GM12878 (cell line): ENCODE measurements around the gene TCTN1.

Experiments
- BHLHE40 ChIP-seq, 2 experiments: fragments of 450-650 bp in 1 of 2; IDR thresholded peaks; 2 replicates each; pipeline ENCODE4 v1.6.1; 2011 to 2017; ENCODE audit warnings: low read depth in 2 of 2, borderline replicate concordance in 1 of 2, improper control_type of control experiment in 1 of 2, low read length in 1 of 2, mild to moderate bottlenecking in 1 of 2
- BRCA1 ChIP-seq: IDR thresholded peaks from 2 replicates; pipeline ENCODE4 v1.6.1; 2011; ENCODE audit warnings: low read depth, low read length, improper control_type of control experiment
- EZH2 ChIP-seq: IDR thresholded peaks from 2 replicates; pipeline ENCODE4 v1.6.1; 2012; ENCODE audit warnings: low read depth, mild to moderate bottlenecking, control low read depth, inconsistent platforms, low read length, borderline replicate concordance; ENCODE audit not compliant: control insufficient read depth
- HDAC6 ChIP-seq: fragments of 200-600 bp; sonication (generic); IDR thresholded peaks from one replicate; pipeline ENCODE4 v1.8.0; 2017; ENCODE audit warnings: antibody characterized with exemption; ENCODE audit not compliant: unreplicated experiment
- POLR2AphosphoS5 ChIP-seq: IDR thresholded peaks from 2 replicates; pipeline ENCODE4 v1.6.1; 2011; ENCODE audit warnings: mild to moderate bottlenecking, low read length, inconsistent platforms
- SMAD1 ChIP-seq: fragments of 450-650 bp; IDR thresholded peaks from 2 replicates; pipeline ENCODE4 v1.6.1; 2018; ENCODE audit warnings: mild to moderate bottlenecking, low read depth; ENCODE audit not compliant: partially characterized antibody
- TF ChIP-seq, protein P1 (sequence below), 3 experiments: IDR thresholded peaks in 2 of 3; conservative IDR thresholded peaks in 1 of 3; 2 replicates each; pipeline ENCODE4 v1.5.1; 2011; ENCODE audit warnings: low read depth in 3 of 3, low read length in 3 of 3, mild to moderate bottlenecking in 3 of 3, control low read depth in 2 of 3, moderate library complexity in 2 of 3, inconsistent platforms in 1 of 3, mixed read lengths in 1 of 3; ENCODE audit not compliant: control insufficient read depth in 2 of 3, insufficient read depth in 1 of 3; ENCODE audit errors: extremely low read depth in 1 of 3

DNA sequence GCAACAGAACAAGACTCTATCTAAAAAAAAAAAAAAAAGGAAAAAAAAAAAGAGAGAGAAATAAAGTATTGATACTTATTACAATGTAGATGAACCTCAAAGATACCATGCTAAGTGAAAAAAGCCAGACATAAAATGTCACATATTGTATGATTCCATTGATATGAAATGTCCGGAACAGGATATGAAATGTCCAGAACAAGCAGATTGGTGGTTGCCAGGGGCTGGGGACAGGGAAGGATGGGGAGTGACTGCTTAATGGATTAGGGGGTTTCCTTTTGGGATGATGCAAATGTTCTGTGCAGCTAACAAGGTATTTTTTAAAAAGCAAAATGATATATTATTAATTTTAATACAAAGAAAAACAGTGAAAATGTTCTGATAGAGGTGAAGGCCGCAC lies 70.0 kb downstream of the TCTN1 start:
- TF ChIP-seq POLR2AphosphoS5 (no peak), HDAC6 (no peak), SMAD1 (no peak), BRCA1 (no peak), BHLHE40 (IDR thresholded peaks at IDR 0.05; ENCODE audit: borderline replicate concordance in 1 of 2, low read depth in 2 of 2, low read length in 1 of 2) (no peak), EZH2 (no peak)
- TF ChIP-seq, protein P1, sequence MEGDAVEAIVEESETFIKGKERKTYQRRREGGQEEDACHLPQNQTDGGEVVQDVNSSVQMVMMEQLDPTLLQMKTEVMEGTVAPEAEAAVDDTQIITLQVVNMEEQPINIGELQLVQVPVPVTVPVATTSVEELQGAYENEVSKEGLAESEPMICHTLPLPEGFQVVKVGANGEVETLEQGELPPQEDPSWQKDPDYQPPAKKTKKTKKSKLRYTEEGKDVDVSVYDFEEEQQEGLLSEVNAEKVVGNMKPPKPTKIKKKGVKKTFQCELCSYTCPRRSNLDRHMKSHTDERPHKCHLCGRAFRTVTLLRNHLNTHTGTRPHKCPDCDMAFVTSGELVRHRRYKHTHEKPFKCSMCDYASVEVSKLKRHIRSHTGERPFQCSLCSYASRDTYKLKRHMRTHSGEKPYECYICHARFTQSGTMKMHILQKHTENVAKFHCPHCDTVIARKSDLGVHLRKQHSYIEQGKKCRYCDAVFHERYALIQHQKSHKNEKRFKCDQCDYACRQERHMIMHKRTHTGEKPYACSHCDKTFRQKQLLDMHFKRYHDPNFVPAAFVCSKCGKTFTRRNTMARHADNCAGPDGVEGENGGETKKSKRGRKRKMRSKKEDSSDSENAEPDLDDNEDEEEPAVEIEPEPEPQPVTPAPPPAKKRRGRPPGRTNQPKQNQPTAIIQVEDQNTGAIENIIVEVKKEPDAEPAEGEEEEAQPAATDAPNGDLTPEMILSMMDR (IDR thresholded peaks at IDR 0.05 in 2 of 3, conservative IDR thresholded peaks at IDR 0.05 in 1 of 3; ENCODE audit: control insufficient read depth in 2 of 3, extremely low read depth in 1 of 3, insufficient read depth in 1 of 3, low read depth in 3 of 3, low read length in 3 of 3): no peak
